ENCODE measurements around the gene NIPAL3. TPM values are rescaled to one million over a fixed set of nuclear protein-coding genes. Genes with fewer than 3 reads are reported as not detected.

The NIPAL3 gene
- total RNA-seq, 1 donor from 2014 or later, result 2.4 TPM

- H3K4me3 Mint-ChIP-seq, result no peak overlapping the region
- no peak for DNase-seq (ENCODE audit: low read depth, low spot score)
- peaks cover 3% of the 10 kb centered on the region for H3K27me3 Mint-ChIP-seq (ENCODE audit: low read depth)
- no peaks in the 10 kb centered on the region for H3K36me3 Mint-ChIP-seq (ENCODE audit: low read depth)
- H3K27ac Mint-ChIP-seq (ENCODE audit: unreplicated experiment), result no peak overlapping the region
- peaks cover 41% of the 10 kb centered on the region for H3K4me1 Mint-ChIP-seq
- H3K9me3 Mint-ChIP-seq, result no peaks in the 10 kb centered on the region
- no peak for TF ChIP-seq CTCF (conservative IDR thresholded peaks at IDR 0.05)
Measured at GRCh38 chr1:24437631-24438396, 22.2 kb downstream of the NIPAL3 start.

GRCh38 chr1:24438423-24438901 is 22.9 kb downstream of the NIPAL3 start:
- DNase-seq (ENCODE audit: low read depth, low spot score), result no peak
- peaks cover 47% of the 10 kb centered on the region for H3K4me1 Mint-ChIP-seq
- no peak for TF ChIP-seq CTCF (conservative IDR thresholded peaks at IDR 0.05)
- no peaks in the 10 kb centered on the region for H3K36me3 Mint-ChIP-seq (ENCODE audit: low read depth)
- H3K27me3 Mint-ChIP-seq (ENCODE audit: low read depth), result peaks cover 3% of the 10 kb centered on the region
- H3K9me3 Mint-ChIP-seq, result no peaks in the 10 kb centered on the region
- H3K27ac Mint-ChIP-seq (ENCODE audit: unreplicated experiment), result no peak overlapping the region
- no peak overlapping the region for H3K4me3 Mint-ChIP-seq

- peaks cover 3% of the 10 kb centered on the region for H3K27me3 Mint-ChIP-seq (ENCODE audit: low read depth)
- no peak overlapping the region for H3K27ac Mint-ChIP-seq (ENCODE audit: unreplicated experiment)
- no peaks in the 10 kb centered on the region for H3K36me3 Mint-ChIP-seq (ENCODE audit: low read depth)
- TF ChIP-seq CTCF (conservative IDR thresholded peaks at IDR 0.05), result no peak
- no peak for DNase-seq (ENCODE audit: low read depth, low spot score)
- no peak overlapping the region for H3K4me3 Mint-ChIP-seq
- H3K9me3 Mint-ChIP-seq, result no peaks in the 10 kb centered on the region
- H3K4me1 Mint-ChIP-seq, result peaks cover 45% of the 10 kb centered on the region
Measured at GRCh38 chr1:24440436-24440835, 24.8 kb downstream of the NIPAL3 start.

GRCh38 chr1:24441480-24441879 is 25.9 kb downstream of the NIPAL3 start:
- peaks cover 1% of the 10 kb centered on the region for H3K9me3 Mint-ChIP-seq
- peaks cover 34% of the 10 kb centered on the region for H3K4me1 Mint-ChIP-seq
- TF ChIP-seq CTCF (conservative IDR thresholded peaks at IDR 0.05), result no peak
- no peak overlapping the region for H3K4me3 Mint-ChIP-seq
- peaks cover 3% of the 10 kb centered on the region for H3K27me3 Mint-ChIP-seq (ENCODE audit: low read depth)
- no peak overlapping the region for H3K27ac Mint-ChIP-seq (ENCODE audit: unreplicated experiment)
- H3K36me3 Mint-ChIP-seq (ENCODE audit: low read depth), result no peaks in the 10 kb centered on the region
- DNase-seq (ENCODE audit: low read depth, low spot score), result no peak

GRCh38 chr1:24441996-24442668 is 26.5 kb downstream of the NIPAL3 start:
- Mint-ChIP-seq H3K4me3 (no peak overlapping the region), H3K27ac (ENCODE audit: unreplicated experiment) (no peak overlapping the region), H3K4me1 (peaks cover 34% of the 10 kb centered on the region), H3K9me3 (peaks cover 4% of the 10 kb centered on the region), H3K27me3 (ENCODE audit: low read depth) (peaks cover 3% of the 10 kb centered on the region), H3K36me3 (ENCODE audit: low read depth) (no peaks in the 10 kb centered on the region)
- DNase-seq (ENCODE audit: low read depth, low spot score), result no peak
- TF ChIP-seq CTCF (conservative IDR thresholded peaks at IDR 0.05), result no peak
